K562 (cell line): Measurements from ENCODE around the gene GIT2. TPM values are rescaled to one million over a fixed set of nuclear protein-coding genes. Genes with fewer than 3 reads are reported as not detected.

Experiments used
- ATAC-seq: fragments of 200-7000 bp; cut with Tn5 transposase; 3 replicates; pipeline ENCODE4 v1.9.1; 2020; ENCODE audit warnings: moderate library complexity
- BruUV-seq: library from RNA; stranded (reverse); fragments of 400-500 nt; replicated peaks from 2 replicates; lab custom pipeline; 2021; lab: Mats Ljungman, UMichigan
- CTCF ChIA-PET: fragments of 300-600 bp; formaldehyde crosslinking; extraction: SDS; loops from one replicate; lab custom pipeline; 2021; ENCODE audit warnings: low intra/inter-chr PET ratio; lab: Yijun Ruan, JAX
- POLR2A ChIA-PET: fragments of 300-600, 350-650 bp; sonication (Branson Sonifier 250); formaldehyde crosslinking; extraction: SDS; loops from one replicate; lab custom pipeline; 2021; ENCODE audit warnings: antibody characterized with exemption, inconsistent platforms; lab: Yijun Ruan, JAX
- DNase-seq, 4 experiments: peaks; one replicate each; pipeline versions ENCODE4 v3.0.0 to v3.0.0-alpha.2; 2011 to 2018; ENCODE audit warnings: low spot score in 3 of 4, mixed read lengths in 3 of 4; ENCODE audit errors: extremely low read depth in 1 of 4
- FAIRE-seq: peaks from 2 replicates; lab custom pipeline; 2011; peaks lifted over from hg19 to GRCh38; lab: Jason Lieb, UNC
- H2AFZ ChIP-seq: 2 replicates; pipeline ENCODE4 v1.6.0; 2011; ENCODE audit warnings: low read depth, low read length, control low read depth, inconsistent platforms
- H3K27ac ChIP-seq: fragments of 200-600 bp; 3 replicates; pipeline ENCODE4 v1.8.0; 2011; ENCODE audit warnings: low read depth, mild to moderate bottlenecking, control low read depth, inconsistent platforms, low read length, moderate library complexity, mixed read lengths; ENCODE audit errors: extremely low read depth
- H3K27me3 ChIP-seq, 2 experiments: fragments of 300-600 bp in 1 of 2; 2 replicates in 1 of 2; 3 replicates in 1 of 2; pipeline versions ENCODE4 v1.6.0 to v1.8.0; 2011; ENCODE audit warnings: inconsistent platforms in 2 of 2, low read length in 2 of 2, mild to moderate bottlenecking in 1 of 2, mixed read lengths in 1 of 2, moderate library complexity in 1 of 2; ENCODE audit not compliant: control insufficient read depth in 2 of 2, insufficient read depth in 2 of 2
- H3K36me3 ChIP-seq: fragments of 300-600 bp; 3 replicates; pipeline ENCODE4 v1.8.0; 2011; ENCODE audit warnings: mild to moderate bottlenecking, low read length, inconsistent platforms; ENCODE audit not compliant: control insufficient read depth, insufficient read depth
- H3K4me1 ChIP-seq, 2 experiments: fragments of 200-600 bp in 1 of 2; replicated peaks in 1 of 2; 2 replicates in 1 of 2; 3 replicates in 1 of 2; pipeline versions ENCODE4 v1.5.1 to v1.8.0; 2011; ENCODE audit warnings: inconsistent platforms in 2 of 2, low read length in 2 of 2, mild to moderate bottlenecking in 1 of 2, mixed read lengths in 1 of 2, moderate library complexity in 1 of 2; ENCODE audit not compliant: control insufficient read depth in 2 of 2, insufficient read depth in 2 of 2
- H3K4me2 ChIP-seq: 2 replicates; pipeline ENCODE4 v1.6.1; 2011; ENCODE audit warnings: low read length, control low read depth, inconsistent platforms, mixed read lengths; ENCODE audit not compliant: insufficient read depth
- H3K4me3 ChIP-seq: fragments of 200-600 bp; sonication (generic), shearing (Covaris generic); 2 replicates; pipeline ENCODE4 v1.5.1; 2016; ENCODE audit warnings: control low read depth, inconsistent platforms
- H3K79me2 ChIP-seq: fragments of 200-600 bp; 3 replicates; pipeline ENCODE4 v1.8.0; 2011; ENCODE audit warnings: low read length, inconsistent platforms; ENCODE audit not compliant: control insufficient read depth, insufficient read depth
- H3K9ac ChIP-seq, 2 experiments: 2 replicates each; pipeline versions ENCODE4 v1.6.0 to v1.6.1; 2011; ENCODE audit warnings: low read depth in 2 of 2, low read length in 2 of 2, control low read depth in 1 of 2, inconsistent platforms in 1 of 2, mild to moderate bottlenecking in 1 of 2, mixed read lengths in 1 of 2; ENCODE audit not compliant: insufficient read depth in 1 of 2
- H3K9me1 ChIP-seq: one replicate; pipeline ENCODE4 v1.6.0; 2011; ENCODE audit warnings: inconsistent platforms, mild to moderate bottlenecking, low read length, moderate library complexity; ENCODE audit not compliant: control insufficient read depth, insufficient read depth
- H3K9me3 ChIP-seq: replicated peaks from 2 replicates; pipeline ENCODE4 v1.5.1; 2011; ENCODE audit warnings: low read depth, low read length, inconsistent platforms; ENCODE audit not compliant: control insufficient read depth, insufficient read depth
- H4K20me1 ChIP-seq: replicated peaks from 2 replicates; pipeline ENCODE4 v1.6.1; 2011; ENCODE audit warnings: low read length, inconsistent platforms, mixed read lengths; ENCODE audit not compliant: control insufficient read depth, insufficient read depth
- HNRNPLL ChIP-seq: fragments of 200-400 bp; formaldehyde crosslinking; IDR thresholded peaks from 2 replicates; pipeline ENCODE4 v1.6.1; 2017; ENCODE audit warnings: low read length, low read depth, mild to moderate bottlenecking; ENCODE audit not compliant: poor library complexity, severe bottlenecking
- POLR2G ChIP-seq: fragments of 200-400 bp; formaldehyde crosslinking; IDR thresholded peaks from 2 replicates; pipeline ENCODE4 v1.6.1; 2017; ENCODE audit warnings: low read depth, mild to moderate bottlenecking, antibody characterized with exemption, low read length, moderate library complexity
- WGBS: fragments of 100-300 bp; shearing (Covaris generic); methylation state at CpG from one replicate; pipeline ENCODE4 v1.1.6; 2016; ENCODE audit warnings: low coverage, mixed read lengths; ENCODE audit not compliant: insufficient coverage; ENCODE audit errors: missing lambda C conversion rate; 5-methylcytosine and 5-hydroxymethylcytosine counted together
- in situ Hi-C: fragments of 300-500 bp; cut with MboI; formaldehyde crosslinking; loops from 4 replicates; pipeline ENCODE4 v1.15.0; 2018; ENCODE audit warnings: inconsistent platforms, mixed read lengths
- intact Hi-C: fragments of 100-400 bp; cut with micrococcal nuclease; formaldehyde crosslinking; loops from 2 replicates; pipeline ENCODE4 v1.14.2; 2022
- polyA plus RNA-seq, 8 experiments: library from polyadenylated mRNA; depleted of rRNA in 4 of 8; stranded (reverse) in 5 of 8; unstranded in 3 of 8; fragments of >200 nt; fragmentation: Nextera tagmentation in 2 of 8; fragmentation: Illumina TruSeq in 1 of 8; extraction: Ambion mirVana in 2 of 8; extraction: Trizol in 1 of 8; gene quantifications; 2 replicates each; pipeline versions ENCODE4 v1.2.1 to v1.2.3, GENCODE V29; 2011 to 2014; ENCODE audit warnings: inconsistent platforms in 1 of 8, missing spikeins in 1 of 8
- total RNA-seq, 7 experiments: library from RNA; depleted of rRNA in 6 of 7; stranded (reverse); fragments of >200 nt in 6 of 7; fragmentation: Illumina TruSeq in 2 of 7; extraction: Trizol in 2 of 7; gene quantifications; 2 replicates each; pipeline versions ENCODE4 v1.2.1 to v1.2.3, GENCODE V29; 2011 to 2021; ENCODE audit warnings: low replicate concordance in 1 of 7

Gene GIT2
- total and polyA plus RNA-seq, 9 of the 15 experiments (the other 6 are each of a cell fraction or from before 2014, with no cell fraction given): 4.0 to 30.4 (median 23.5) TPM

- H3K9ac ChIP-seq: peak overlapping the region in 1 of 2 experiments; percentile 80; a peak in 2 of 4 replicates
- in situ Hi-C loops: no loop called here
- CTCF ChIA-PET: no interaction called here
- TF ChIP-seq HNRNPLL (no peak), POLR2G (peak; percentile 36; the same call in 1 of the 2 replicates)
- no peaks in the 10 kb centered on the region for H3K79me2 ChIP-seq
- no peak overlapping the region for H2AFZ ChIP-seq
- H3K4me1 ChIP-seq: peaks cover 2 to 19% of the 10 kb centered on the region in 2 experiments; a peak in 4 of 5 replicates
- intact Hi-C loops: no loop called here
- H3K27ac ChIP-seq: no peak overlapping the region
- ATAC-seq: peak; percentile 43
- BruUV-seq: no TSS peak
- FAIRE-seq: no peak
- no peak for DNase-seq
- no peak overlapping the region for H3K4me2 ChIP-seq
- H4K20me1 ChIP-seq: no peaks in the 10 kb centered on the region
- peaks cover 3% of the 10 kb centered on the region; the same call in 1 of the 3 replicates for H3K36me3 ChIP-seq
- H3K9me1 ChIP-seq: no peaks in the 10 kb centered on the region
- WGBS: 43% methylated on average over 19 of the region's 20 CpGs
- no peaks in the 10 kb centered on the region for H3K9me3 ChIP-seq
- H3K4me3 ChIP-seq: no peak overlapping the region
- POLR2A ChIA-PET: interaction anchor here (0.6 kb wide), 2 partner anchors 11 to 172 kb away, joined by 3 to 4 read pairs; no protein-coding TSS in a partner anchor
- H3K27me3 ChIP-seq: no peaks in the 10 kb centered on the region
These were observed 70.9 kb downstream of the GIT2 start for GRCh38 chr12:109925185-109925840.
